ENCODE data around the gene CHL1.

Gene CHL1

GRCh38 chr3:217099-217813 is 20.7 kb downstream of the CHL1 start:
- DNase-seq: no peak

GRCh38 chr3:217948-218347 is 21.4 kb downstream of the CHL1 start:
- DNase-seq: no peak

DNA sequence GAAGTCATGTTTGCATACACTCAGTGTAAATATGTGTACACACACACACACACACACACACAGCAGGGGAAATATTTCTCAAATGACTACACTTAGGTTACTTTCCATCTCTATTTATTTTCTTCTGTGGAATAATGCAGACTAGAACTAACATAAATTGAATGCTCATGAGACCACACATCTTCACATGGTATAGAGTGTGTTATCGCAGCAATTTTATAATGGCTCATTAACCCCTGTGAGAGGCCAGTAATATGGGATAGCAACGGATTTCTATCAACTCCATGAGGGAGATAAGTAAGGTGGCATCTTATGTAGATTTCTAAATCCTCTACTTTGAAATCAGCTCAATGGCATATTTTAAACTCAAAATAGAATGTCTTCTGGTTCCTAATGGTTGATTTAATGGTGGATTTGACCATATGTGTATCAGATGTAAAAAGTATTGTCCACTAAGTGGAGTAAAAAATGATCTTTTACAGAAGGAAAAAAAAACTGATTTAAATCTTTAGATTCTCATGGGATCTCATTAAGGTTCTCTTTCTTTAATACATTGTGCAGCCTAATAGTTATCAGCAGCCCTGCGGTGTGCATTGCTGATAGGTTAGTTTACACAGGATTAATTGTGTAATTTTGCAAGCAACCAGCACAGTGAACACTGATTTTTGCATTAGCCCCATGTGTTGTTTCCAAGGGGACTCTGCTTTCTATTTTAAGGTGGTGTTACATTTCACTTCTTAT is 32.0 kb downstream of the CHL1 start:
- no peak for DNase-seq

DNA sequence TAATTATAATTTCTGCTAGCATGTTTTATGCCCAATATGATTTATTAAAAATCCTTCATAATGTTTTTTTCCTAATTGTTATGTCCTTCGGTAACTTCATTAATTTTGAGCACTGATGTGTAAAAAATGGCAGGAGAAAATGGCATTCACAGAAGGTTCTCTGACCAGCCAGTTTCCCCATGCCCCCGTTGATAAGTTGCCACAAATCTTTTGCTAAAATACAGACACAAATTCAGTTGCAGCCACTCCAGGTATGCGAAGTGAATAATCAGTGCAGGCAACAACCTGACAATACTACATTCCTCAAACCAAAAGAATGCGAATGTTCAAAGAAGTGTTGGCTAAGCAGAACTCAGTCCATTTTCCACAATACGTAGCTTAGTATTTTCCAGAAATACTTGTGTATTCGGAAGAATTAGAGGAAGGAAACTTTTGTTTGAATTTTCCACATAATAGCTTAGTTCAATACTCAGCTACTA is 32.7 kb downstream of the CHL1 start:
- no peak for DNase-seq

DNA sequence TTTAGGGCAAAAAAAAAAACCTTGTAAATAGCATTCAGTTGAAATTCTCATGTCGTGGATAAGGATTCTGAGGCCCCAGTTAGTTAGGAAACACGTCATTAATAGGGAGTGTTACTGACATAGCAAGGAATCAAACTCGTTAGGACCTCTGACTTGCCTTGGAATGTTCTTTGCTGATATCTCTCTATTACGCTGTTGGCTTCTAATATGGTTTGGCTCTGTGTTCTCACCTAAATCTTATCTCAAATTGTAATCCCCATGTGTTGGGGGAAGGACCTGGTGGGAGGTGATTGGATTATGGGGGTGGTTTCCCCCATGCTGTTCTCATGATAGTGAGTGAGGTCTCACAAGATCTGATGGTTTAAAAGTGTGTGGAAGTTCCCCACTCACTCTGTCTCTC is 40.3 kb downstream of the CHL1 start:
- no peak for DNase-seq

DNA sequence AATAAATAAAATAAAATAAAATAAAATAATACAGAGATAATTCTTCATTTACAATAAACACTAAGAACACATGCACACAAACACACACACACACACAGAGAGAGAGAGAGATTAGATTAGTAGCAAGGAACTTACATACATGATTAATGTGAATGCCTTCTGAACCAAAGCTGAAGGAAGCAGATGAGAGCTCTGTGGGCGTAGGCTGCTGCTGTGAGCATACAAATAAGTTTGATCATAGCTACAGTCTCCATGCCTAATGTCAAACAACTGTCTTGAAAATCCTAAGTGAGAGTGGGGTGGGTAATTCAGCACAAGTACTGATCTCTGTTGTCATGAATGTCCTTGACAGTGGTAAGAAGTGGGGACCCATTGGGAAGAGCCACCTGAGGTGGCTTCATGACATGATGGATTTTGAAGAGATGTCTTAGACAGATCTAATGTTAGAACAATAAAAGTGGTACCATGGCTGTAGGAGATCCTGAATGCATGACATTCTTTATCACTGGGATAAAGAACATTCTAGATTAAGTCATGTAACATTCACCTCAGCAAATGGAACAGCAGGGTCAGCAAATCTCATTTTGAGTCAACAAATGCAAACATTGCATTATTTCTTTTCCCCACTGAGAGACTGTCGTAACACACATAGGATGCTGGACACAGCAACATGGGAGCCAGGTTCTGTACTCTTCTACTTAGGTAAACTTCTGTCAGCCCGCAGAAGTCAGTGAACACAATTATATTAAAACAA is 46.2 kb downstream of the CHL1 start:
- DNase-seq: no peak

DNA sequence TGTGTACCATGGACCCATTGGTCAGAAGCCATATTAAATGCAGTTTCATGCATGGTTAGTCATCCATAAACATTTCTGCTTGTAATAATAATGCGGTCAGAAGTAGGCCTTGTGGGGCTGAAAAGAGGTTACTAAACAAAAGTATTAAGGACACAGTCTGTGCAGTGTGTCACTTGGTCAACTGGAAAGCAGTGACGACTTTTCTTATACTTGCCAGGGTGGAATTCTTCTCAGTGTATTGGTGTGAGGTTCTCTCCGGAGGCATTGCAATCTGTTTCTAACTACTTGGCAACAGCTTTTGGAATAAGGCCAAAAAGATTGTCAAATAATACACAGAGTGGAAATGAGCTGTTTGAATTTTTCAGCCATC is 46.8 kb downstream of the CHL1 start:
- no peak for DNase-seq

DNA sequence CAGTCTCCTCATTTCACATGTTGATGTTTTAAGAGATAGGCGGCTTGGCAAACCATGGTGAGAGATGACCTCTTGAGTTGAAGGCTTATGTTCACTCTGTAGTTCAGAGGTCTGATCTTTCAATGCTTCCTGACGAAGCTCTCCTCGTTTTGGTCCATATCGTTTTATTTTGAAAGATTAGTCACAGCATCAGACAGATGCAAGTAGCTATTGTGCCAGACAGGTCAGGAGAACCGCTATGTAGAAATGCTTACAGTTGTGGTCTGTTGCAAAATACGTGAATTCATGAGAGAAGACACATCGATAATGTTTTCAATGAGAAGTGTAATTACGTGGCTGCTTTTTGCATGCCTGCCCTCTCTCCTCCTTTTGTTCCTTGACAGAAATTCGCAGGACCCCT is 47.5 kb downstream of the CHL1 start:
- DNase-seq: no peak

GRCh38 chr3:247916-248315 is 51.4 kb downstream of the CHL1 start:
- no peak for DNase-seq

- no peak for DNase-seq
Measured at GRCh38 chr3:248864-249520, 52.4 kb downstream of the CHL1 start.

- DNase-seq: no peak
Measured at GRCh38 chr3:249587-250262, 53.2 kb downstream of the CHL1 start.

GRCh38 chr3:256501-256900 is 59.9 kb downstream of the CHL1 start:
- no peak for DNase-seq

GRCh38 chr3:257826-258225 is 61.3 kb downstream of the CHL1 start:
- no peak for DNase-seq

DNA sequence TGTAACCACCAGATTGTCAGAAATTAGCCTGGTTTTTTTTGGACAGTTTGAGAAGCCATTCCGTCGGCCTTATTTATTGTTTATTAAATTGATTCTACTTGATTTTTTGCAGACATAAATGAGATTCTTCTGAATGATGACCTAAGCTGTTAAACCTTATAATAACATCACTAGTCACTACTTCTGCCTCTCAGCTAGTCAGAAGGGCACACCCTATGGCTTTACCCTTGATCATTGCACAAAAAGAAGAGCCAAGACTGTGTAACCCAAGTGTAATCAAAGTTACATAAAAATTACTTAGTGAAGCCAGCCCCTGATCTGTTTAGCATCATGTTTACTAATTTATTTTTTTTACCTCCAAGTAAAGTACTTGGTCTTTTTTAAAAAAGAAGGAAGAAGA is 64.3 kb downstream of the CHL1 start:
- DNase-seq: no peak

DNA sequence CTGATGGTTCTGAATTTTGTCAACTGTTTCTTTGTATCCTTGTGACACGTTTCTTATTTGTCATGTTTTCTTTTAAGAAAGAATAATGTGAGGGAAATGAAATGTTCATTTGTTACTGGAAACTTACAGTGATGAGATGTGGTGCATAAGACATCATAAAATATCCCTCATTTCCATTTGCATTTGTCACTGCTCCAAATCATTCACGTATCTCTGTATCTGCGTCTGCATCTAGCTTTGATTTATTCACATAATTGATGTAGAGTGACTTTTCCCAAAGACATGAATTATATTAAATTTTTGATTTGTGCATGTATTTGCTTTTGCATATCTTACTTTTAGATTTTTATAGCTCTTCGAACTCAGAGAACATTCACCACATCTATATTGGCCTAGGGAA is 66.8 kb downstream of the CHL1 start:
- no peak for DNase-seq

GRCh38 chr3:264394-265156 is 68.0 kb downstream of the CHL1 start:
- DNase-seq: no peak

DNA sequence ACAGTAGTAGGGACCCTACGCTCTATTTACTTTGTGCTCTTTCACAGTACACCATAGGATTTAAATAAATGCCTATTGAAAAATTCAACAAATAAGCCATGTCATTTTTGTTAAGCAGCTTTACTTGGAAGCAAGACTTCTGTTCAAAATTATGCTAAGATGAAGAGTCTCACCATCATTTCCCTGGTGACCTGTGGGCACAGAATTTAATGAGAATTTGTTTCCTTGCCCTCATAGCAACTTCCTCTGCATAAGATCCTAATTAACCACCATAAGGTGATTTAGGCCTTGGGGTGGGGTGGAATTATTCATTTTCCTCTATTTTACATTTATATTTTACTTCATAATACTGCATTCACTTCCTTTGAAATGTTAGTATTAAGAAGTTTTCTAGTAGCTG is 70.5 kb downstream of the CHL1 start:
- no peak for DNase-seq

- no peak for DNase-seq
Measured at GRCh38 chr3:270688-271087, 74.1 kb downstream of the CHL1 start.

DNA sequence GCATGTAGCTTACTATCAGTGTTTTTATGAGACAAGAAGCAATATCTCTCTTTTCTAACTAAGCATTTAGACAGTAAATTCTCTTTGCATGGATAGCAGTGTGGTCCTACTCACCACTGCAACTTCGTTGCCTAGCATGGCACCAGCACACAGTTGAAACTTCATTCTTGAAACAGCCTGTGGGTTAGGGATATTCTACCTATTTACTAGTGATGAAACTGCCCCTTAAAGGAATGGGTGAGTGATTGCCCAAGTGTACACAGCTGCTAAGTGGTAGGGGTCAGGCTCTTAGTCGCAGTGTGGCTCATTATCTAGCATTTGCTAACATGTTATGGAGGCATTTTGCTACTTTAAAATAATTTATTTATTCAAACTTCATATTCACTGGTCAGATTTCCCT is 78.4 kb downstream of the CHL1 start:
- no peak for DNase-seq

DNA sequence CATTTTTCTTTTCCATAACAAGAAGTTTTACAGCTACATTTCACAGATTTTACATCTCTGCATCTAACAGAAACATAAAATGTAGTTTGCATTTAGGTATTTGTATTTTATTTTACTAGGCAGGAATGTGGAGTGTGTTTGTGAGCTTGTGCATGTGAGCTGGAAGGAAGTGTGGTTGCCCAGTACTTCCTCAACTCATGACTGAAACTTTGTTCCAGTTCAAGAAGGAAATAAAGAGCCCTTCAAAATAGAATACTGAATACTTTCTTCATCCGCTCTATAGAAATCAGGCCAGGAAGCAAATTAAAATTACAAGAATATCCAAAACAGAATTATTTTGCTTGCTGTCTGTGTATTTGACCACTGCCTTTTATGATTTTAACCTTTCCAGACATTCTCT is 81.3 kb downstream of the CHL1 start:
- DNase-seq: no peak

- no peak for DNase-seq
Measured at GRCh38 chr3:278300-279064, 81.9 kb downstream of the CHL1 start.
